Activated CD4-positive, CD25-positive, alpha-beta regulatory T cell (primary cell): Measurements from ENCODE around the gene WDR43.
"Not testable (repeated sequence)": the region's sequence is repeated elsewhere in the genome, so short reads cannot be mapped to it uniquely, and the experiment has no call there.

Experiments
- DNase-seq, 4 experiments: peaks; one replicate each; lab custom pipeline; 2025; lab: John Stamatoyannopoulos, UW

The WDR43 gene

GRCh38 chr2:28962505-28962904 lies 68.0 kb downstream of the WDR43 start:
- no peak for DNase-seq

DNA sequence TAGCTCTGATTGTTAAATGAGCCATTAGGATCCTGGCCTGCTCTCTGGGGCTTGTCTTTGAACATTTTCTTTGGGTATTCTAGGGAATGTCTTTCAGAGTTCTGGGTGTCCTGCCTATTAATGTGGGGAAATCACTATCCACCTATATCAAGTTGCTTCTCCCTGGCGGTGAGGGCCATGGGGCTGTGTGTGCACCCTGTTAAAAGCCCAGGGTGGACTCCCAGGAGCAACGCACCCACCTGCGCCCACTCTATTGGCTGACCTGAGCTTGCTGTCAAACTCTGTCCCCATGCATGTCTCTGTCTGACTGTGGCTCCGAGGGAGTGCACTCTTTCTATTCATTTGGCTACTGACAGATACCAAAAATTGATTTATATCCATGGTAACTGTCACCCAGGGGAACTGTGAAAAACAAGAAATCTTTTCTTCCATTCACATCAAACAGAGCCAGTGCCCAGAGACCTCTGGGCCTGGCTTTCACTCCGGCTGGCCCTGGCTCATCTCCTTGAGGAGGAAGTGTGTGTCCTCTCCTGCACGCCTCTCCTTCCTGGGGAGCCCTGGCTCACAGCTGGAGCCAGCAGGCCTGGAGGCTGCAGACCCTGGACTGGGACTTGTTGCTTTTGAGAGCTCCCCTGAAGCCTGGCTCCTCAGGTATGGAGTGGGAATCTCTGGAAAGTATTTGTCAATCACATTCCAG lies 76.1 kb downstream of the WDR43 start:
- DNase-seq, result no peak

GRCh38 chr2:28972778-28973335 lies 78.4 kb downstream of the WDR43 start:
- no peak for DNase-seq

- DNase-seq, result no peak
These were observed 79.8 kb downstream of the WDR43 start for GRCh38 chr2:28974252-28974651.

DNA sequence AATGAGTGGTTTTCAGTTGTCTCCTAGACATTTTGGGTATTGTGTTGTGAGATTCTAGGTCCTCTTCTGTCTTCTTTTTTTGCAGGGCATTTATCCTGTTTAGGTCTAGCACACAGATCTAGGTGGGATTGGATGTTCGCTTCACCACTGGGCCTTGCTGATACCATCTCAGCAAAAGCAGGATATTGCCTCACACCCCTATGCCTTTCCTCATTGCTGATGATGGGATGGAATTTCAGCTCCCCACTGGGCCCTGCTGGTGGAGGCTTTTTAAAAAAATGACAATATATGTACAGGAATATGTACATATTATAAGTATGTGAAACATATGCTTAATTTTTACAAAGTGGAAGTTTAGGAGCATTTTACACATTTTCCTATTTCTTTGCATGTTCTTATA lies 81.2 kb downstream of the WDR43 start:
- DNase-seq, result no peak

- DNase-seq, result no peak
These were observed 82.1 kb downstream of the WDR43 start for GRCh38 chr2:28976584-28976983.

- no peak for DNase-seq
These were observed 82.9 kb downstream of the WDR43 start for GRCh38 chr2:28977176-28977875.

- DNase-seq, result not testable (repeated sequence)
These were observed 83.5 kb downstream of the WDR43 start for GRCh38 chr2:28978001-28978400.

DNA sequence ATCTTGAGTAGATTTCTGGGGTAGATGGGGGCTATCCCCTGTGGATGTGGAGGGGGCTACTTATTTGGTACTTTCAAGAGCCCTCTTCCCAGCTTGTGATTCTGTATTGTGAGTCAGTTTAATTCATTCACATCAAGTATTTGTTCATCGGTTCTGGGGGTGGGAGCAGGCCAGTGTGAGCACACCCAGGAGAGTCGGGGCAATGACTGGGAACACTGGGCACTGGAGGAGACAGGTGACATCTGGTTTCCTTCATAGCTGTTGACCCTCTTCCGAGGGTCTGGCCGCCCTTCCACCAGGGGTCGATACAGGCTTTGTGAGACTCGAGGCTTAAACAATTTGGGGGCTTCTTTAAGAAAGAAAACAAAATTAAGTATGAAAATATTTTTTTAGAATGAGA lies 84.1 kb downstream of the WDR43 start:
- no peak for DNase-seq

DNA sequence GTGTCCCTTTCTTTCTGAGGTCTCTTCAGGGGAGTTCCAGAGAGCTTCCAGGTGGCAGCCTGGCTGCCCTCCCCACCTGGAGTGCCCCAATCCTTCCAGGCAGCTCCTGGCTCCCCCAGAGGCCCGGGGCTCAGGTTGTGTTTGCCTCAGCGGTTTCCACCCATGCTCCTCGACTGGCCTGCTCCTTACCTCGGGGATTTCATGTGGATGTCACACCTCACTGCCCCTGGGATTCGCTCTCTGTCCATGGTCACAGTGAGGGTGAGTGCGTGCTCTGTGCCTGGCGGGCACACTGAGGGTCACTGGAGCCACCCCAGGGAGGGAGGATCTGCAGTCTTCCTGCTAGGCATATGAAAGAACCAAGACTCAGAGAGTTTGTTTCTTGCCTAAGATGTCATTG lies 84.6 kb downstream of the WDR43 start:
- DNase-seq, result no peak

DNA sequence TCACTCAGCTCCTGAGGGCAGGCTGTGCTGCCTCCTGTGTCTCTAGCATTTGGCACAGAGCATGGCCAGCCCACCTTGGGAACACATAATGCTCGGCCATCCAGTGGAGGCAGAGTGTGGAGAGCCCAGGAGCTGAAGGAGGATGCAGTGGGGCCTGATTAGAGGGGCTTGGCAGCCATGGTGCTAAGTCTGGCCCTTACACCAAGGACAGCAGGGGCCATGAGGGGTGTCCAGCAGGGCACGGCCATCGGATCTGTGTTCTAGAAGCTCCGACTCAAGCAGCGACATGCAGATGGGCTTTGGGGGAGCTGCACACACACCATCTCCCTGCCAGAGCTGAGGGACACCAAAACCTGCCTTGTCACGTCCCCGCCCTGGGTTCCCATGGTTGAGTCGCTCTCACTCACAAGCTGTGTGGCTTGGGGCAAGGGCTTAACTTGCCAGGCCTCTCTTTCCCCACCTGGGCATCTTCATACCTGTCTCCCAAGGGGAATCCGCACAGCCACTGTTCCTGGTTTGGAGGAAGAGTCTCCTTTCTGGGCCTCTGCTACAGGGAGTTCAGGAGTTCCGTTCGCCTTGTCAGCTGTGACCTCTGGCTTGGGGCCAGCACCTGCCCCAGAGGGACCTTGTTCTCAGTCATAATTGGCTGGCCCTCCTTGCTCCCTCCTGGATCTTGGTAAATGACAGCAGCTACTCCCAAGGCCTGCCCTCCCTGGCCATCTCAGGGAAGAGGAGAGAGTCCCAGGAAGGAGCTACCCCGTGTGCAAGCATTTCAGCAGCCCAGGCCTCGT lies 85.3 kb downstream of the WDR43 start:
- DNase-seq, result no peak

DNA sequence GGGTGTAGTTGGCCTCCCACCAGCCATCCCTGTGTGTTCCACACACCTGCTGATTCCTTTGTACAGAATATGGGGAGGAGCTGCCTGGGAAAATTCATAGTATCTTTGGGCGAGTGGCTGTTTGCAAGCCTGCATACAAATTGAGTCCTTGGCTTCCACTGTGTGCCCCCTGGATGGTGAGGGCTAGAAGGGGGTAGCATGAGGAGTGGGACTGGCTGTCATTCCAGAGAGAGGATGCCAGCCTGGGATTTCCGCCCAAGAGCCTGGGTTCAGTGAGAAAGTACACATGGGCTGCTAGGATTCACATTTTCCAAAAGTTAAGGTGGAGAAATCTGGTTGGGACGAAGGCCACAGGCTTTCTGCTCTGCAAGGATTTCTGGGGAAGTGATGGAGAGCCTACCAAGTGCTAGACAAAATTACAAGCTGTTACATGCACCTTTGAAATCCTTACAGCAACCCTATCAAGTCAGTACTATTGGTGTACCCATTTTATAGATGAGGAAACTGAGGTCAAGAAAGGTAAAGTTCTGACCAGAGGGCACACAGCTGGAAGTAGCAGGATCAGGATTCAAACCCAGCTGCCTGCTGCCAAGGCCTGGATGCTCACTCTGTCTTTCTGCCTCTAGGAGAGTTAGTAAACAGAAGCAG lies 86.0 kb downstream of the WDR43 start:
- DNase-seq, result no peak

DNA sequence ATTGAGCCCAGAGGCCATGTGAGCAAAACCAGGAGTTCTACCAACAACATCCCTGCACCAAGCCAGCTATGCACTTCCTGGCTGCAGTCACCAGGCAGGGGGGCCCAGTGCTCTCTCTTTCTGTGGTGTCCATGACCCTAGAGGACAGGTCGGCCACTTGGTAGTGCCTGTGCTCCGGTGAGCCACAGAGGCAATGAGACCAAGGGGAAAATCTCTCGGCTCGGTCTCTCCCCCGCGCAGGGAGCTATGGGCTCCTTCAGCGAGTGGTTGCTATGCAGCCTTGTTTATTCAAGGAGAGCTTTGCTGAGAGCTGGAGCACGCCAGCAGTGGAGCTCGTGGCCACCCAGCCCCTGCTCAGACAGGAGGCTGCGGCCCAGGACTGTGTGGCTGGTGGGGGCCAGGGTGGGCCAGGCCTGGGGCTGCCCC lies 86.6 kb downstream of the WDR43 start, which contains the start of gene TOGARAM2:
TSS of gene TOGARAM2 (plus strand) at position 283 of the 426 bp plus-strand sequence. CDS start 13,537 bp downstream, outside the sequence.
- no peak for DNase-seq

- DNase-seq, result no peak
These were observed 87.3 kb downstream of the WDR43 start for GRCh38 chr2:28981620-28982376.

- DNase-seq, result no peak
These were observed 88.0 kb downstream of the WDR43 start for GRCh38 chr2:28982381-28982950.

DNA sequence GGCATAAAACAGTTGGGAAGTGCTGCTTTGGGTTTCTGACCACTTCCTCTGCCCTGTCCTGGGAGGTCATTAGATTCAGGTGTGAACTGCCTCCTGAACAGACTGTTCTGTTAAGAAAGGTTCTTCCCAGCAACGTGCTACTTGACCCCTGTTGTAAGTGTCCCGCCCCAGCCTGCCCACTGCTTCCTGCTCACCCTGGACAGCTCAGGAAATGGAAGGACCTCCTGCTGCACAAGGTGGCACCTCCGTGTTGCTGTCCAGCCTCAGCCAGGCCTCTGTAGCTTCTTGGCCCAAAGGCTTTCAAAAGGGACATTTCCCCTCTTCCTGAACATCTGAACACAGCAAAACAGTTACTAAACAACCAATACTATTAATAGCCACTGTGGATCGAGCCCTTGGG lies 92.0 kb downstream of the WDR43 start:
- DNase-seq, result no peak

GRCh38 chr2:28989973-28990372 lies 95.5 kb downstream of the WDR43 start:
- no peak for DNase-seq

DNA sequence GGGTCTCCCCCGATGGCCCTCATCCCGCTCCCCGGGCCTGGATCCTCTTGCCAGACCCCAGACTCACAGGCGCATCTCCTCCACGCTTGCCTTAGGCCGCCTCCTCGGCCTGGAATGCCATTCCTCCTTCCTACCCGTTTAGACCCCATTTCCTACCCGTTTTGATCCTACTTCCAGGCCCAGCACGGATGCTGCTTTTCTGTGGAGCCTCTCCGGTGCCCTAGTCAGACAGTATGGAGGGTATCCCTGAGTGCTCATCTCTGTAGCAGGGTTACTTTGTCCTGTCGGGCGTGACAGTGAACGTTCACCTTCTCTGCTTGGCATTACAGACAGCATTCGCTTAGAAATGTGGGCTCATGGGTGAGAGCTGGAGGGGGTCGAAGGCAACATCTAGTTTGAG lies 96.0 kb downstream of the WDR43 start:
- no peak for DNase-seq

GRCh38 chr2:28991021-28991420 lies 96.6 kb downstream of the WDR43 start:
- DNase-seq, result no peak

DNA sequence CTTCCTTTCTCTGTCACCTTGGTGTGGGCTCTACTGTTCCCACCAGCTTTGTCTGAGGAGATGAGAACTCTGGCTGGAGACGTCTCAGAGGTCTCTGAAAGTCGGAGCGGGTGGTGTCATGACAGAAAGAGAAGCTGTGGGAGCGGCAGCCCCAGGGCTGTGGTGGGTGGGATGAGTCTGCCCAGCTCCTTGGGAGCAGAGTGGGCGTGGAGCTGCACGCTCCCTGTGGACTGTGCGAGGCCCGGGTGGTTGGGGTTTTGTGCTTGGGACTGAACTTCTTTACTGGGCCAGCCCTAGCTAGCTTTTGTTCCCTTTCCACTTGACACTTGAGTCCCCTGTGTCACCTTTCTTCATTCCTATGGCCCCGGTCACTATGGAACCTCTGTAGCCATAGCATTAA lies 97.0 kb downstream of the WDR43 start:
- no peak for DNase-seq
